Breast epithelium (tissue), 4 donors: Measurements from ENCODE around the gene PGP. TPM values are rescaled to one million over a fixed set of nuclear protein-coding genes. Genes with fewer than 3 reads are reported as not detected.
A peak's percentile ranks its signal among the peaks of the same experiment; 100 is the strongest.

Experiments
- DNase-seq, 2 donors: peaks; one replicate each; pipeline ENCODE4 v3.0.0-alpha.2; 2019; ENCODE audit warnings: low spot score in 2 of 2
- H3K27ac ChIP-seq, 2 donors: fragments of 200-600 bp; sonication (generic) in 1 of 2; one replicate each; pipeline ENCODE4 v1.5.1; 2016 to 2019; ENCODE audit warnings: mild to moderate bottlenecking in 1 of 2
- H3K27me3 ChIP-seq, 2 donors: fragments of 200-600 bp; sonication (generic) in 1 of 2; one replicate each; pipeline versions ENCODE4 v1.5.1 to v1.6.0; 2017 to 2019; ENCODE audit warnings: control low read depth in 1 of 2, mild to moderate bottlenecking in 1 of 2
- H3K36me3 ChIP-seq: fragments of 200-600 bp; one replicate; pipeline ENCODE4 v1.5.1; 2019
- H3K4me1 ChIP-seq, 2 donors: fragments of 200-600 bp; sonication (generic); one replicate each; pipeline ENCODE4 v1.5.1; 2016 to 2019; ENCODE audit warnings: control low read depth in 1 of 2
- H3K4me3 ChIP-seq, 3 donors: fragments of 200-600 bp; sonication (generic); 1 replicate in 2 of 3; 2 replicates in 1 of 3; pipeline ENCODE4 v1.5.1; 2016 to 2019; ENCODE audit warnings: mild to moderate bottlenecking in 3 of 3, moderate library complexity in 2 of 3
- H3K9me3 ChIP-seq, 2 donors: fragments of 200-600 bp; sonication (generic) in 1 of 2; one replicate each; pipeline ENCODE4 v1.5.1; 2016 to 2019; ENCODE audit warnings: control low read depth in 1 of 2
- POLR2A ChIP-seq: fragments of 450-650 bp; IDR thresholded peaks from one replicate; pipeline ENCODE4 v1.6.1; 2016; ENCODE audit warnings: antibody characterized with exemption, mild to moderate bottlenecking, moderate library complexity
- POLR2AphosphoS5 ChIP-seq, 3 donors: sonication (generic); formaldehyde crosslinking; IDR thresholded peaks; one replicate each; pipeline ENCODE4 v1.6.1; 2017; ENCODE audit warnings: antibody characterized with exemption in 3 of 3
- intact Hi-C: fragments of 100-400 bp; cut with DNase I; formaldehyde crosslinking; loops from one replicate; pipeline ENCODE4 v1.15.1; 2023; ENCODE audit warnings: low total_unique reads
- total RNA-seq, 3 donors: library from RNA; depleted of rRNA; stranded (reverse); fragments of >200 nt; gene quantifications; one replicate each; pipeline ENCODE4 v1.1.0, GENCODE V29; 2016
- TF ChIP-seq, protein P1 (sequence below), 3 donors: fragments of 450-650 bp; IDR thresholded peaks; one replicate each; pipeline ENCODE4 v1.5.1; 2016 to 2017; ENCODE audit warnings: antibody characterized with exemption in 3 of 3, mild to moderate bottlenecking in 3 of 3, moderate library complexity in 3 of 3

The PGP gene
- total RNA-seq, 3 donors from 2014 or later, result 9.1 to 14.7 (median 12.9) TPM

DNA sequence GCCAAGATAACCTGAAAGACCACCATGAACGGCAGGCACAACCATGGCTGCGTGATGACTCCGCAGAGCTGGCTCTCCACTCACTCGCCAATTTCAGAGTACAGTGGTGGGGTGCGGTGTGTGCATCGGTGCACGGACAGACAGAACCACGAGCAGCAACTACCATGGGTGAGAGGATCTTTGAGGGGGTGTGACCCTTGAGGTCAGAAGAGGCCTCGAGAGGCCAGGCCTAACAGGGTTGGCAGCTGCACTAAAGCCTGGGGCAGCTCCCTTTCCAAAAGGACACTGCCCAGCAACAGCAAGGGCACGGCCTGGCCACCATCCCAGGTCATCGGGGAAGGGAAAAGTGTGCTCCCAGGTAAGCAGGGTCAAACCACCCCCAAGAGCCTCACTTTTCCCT is 38.7 kb upstream of the PGP start:
- Histone ChIP-seq H3K36me3 (peaks cover 8% of the 10 kb centered on the region), H3K27me3 (no peaks in the 10 kb centered on the region), H3K4me1 (peaks cover 0 to 4% of the 10 kb centered on the region in 2 donors), H3K9me3 (no peaks in the 10 kb centered on the region), H3K4me3 (no peak overlapping the region), H3K27ac (no peak overlapping the region)
- no peak for DNase-seq
- TF ChIP-seq, protein P1, sequence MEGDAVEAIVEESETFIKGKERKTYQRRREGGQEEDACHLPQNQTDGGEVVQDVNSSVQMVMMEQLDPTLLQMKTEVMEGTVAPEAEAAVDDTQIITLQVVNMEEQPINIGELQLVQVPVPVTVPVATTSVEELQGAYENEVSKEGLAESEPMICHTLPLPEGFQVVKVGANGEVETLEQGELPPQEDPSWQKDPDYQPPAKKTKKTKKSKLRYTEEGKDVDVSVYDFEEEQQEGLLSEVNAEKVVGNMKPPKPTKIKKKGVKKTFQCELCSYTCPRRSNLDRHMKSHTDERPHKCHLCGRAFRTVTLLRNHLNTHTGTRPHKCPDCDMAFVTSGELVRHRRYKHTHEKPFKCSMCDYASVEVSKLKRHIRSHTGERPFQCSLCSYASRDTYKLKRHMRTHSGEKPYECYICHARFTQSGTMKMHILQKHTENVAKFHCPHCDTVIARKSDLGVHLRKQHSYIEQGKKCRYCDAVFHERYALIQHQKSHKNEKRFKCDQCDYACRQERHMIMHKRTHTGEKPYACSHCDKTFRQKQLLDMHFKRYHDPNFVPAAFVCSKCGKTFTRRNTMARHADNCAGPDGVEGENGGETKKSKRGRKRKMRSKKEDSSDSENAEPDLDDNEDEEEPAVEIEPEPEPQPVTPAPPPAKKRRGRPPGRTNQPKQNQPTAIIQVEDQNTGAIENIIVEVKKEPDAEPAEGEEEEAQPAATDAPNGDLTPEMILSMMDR (IDR thresholded peaks at IDR 0.05), result no peak
- TF ChIP-seq POLR2AphosphoS5 (IDR thresholded peaks at IDR 0.05) (no peak), POLR2A (no peak)
- intact Hi-C loops, result no loop called here

DNA sequence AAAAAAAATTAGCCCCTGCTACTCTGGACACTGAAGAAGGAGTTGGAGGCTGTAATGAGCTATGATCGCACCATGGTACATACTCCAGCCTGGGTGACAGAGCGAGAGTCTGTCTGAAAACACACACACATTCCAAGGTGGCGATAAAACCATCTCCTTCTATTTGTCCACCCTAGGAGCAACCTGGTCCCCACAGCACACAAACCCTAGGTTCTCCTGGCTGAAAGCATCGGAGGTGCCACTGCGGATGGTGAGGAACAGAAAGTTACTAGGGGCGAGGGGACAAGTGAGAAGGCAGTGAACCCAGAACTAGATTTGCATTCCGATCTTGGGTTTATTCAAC is 38.1 kb upstream of the PGP start:
- TF ChIP-seq, protein P1 (IDR thresholded peaks at IDR 0.05), result no peak
- no peak for TF ChIP-seq POLR2A
- TF ChIP-seq POLR2AphosphoS5 (IDR thresholded peaks at IDR 0.05), result no peak
- no peak overlapping the region for H3K27ac ChIP-seq
- peaks cover 8% of the 10 kb centered on the region for H3K36me3 ChIP-seq
- intact Hi-C loops, result no loop called here
- H3K4me1 ChIP-seq, result peaks cover 0 to 4% of the 10 kb centered on the region in 2 donors
- H3K4me3 ChIP-seq, result no peak overlapping the region
- no peak for DNase-seq
- H3K9me3 ChIP-seq, result no peaks in the 10 kb centered on the region
- H3K27me3 ChIP-seq, result no peaks in the 10 kb centered on the region

DNA sequence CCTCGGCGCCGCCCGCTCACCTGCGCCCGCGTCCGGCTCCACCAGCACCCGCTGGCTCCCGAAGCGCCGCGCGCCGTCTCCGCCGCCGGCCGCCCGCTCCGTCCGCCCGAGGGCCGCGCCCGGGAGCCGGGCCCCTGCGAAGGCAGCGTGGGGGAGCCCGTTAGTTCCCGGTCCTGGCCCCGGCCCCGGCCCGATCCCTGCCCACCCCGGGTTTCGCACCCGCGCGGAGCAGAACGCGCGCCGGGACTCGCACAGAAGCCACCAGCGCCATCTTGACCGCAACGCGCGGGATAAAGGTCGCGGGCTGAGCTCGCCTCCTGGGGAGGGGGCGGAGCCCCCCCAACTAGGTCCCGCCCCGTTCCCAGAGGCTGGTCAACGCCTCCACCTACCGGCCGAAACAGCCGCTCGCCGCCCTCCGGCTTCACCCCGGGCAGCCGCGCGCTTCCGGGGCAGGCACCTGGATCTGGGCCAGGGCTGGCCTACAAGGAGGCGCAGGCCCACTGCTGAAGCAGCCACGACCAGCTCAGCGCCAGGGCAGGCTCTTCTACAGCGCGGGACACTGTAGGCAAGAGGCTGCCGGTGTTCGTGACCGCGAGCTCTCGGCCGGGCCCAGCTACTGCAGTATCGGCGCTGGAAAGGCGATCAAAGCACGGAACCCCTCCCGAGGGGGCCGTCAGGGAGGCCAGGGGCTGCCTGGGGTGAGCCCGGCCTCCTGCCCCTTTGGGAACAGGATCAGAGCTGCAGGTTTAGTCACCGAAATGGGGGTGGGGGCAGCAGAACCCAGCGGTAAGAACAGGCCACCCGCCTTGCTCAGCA is 36.9 kb upstream of the PGP start, which contains the start of gene ECI1:
TSS of gene ECI1 (minus strand) at position 292 of the 816 bp plus-strand sequence. CDS start at position 271, 21 bp downstream.
- H3K4me1 ChIP-seq, result peaks cover 0 to 4% of the 10 kb centered on the region in 2 donors

DNA sequence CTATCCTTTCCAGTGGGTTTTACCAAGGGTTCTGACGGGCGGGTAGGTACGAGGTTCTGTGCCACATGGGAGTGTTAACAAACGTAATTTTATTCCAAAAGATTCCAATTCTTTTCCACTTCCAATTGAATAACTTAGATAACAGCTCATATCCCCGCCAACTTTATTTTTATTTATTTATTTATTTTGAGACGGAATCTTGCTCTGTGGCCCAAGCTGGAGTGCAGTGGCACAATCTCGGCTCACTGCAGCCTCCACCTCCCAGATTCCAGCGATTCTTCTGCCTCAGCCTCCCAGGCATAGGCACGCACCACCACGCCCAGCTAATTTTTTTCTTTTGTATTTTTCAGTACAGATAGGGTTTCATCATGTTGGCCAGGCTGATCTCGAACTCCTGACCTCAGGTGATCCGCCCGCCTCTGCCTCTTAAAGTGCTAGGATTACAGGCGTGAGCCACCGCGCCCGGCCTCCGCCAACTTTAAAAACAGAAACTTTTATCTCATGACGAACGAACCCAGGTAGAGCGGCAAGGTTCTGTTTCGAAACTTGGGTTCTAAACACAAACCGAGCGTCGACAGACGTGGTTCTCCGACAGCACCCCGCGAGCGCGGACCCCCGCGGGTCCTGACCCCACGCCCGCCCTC is 36.1 kb upstream of the PGP start:
- TF ChIP-seq POLR2AphosphoS5 (IDR thresholded peaks at IDR 0.05), result no peak
- TF ChIP-seq, protein P1 (IDR thresholded peaks at IDR 0.05), result no peak
- no peak for TF ChIP-seq POLR2A
- Histone ChIP-seq H3K4me3 (peak overlapping the region; percentile 65 to 88 (median 71)), H3K36me3 (no peaks in the 10 kb centered on the region), H3K9me3 (no peaks in the 10 kb centered on the region), H3K4me1 (peaks cover 0 to 4% of the 10 kb centered on the region in 2 donors), H3K27me3 (no peaks in the 10 kb centered on the region), H3K27ac (peak overlapping the region; percentile 85 to 94)
- intact Hi-C loops, result no loop called here
- DNase-seq, result no peak

More for the DNA sequence above, 36.9 kb upstream of the PGP start, which contains the start of gene ECI1:
- Histone ChIP-seq H3K27ac (peak within 1 kb of the TSS; percentile 85 to 94), H3K36me3 (peaks cover 1% of the 10 kb centered on the region), H3K4me3 (peak within 1 kb of the TSS; percentile 65 to 88 (median 71)), H3K9me3 (no peaks in the 10 kb centered on the region), H3K27me3 (no peaks in the 10 kb centered on the region)
- intact Hi-C loops, result no loop called here
- TF ChIP-seq POLR2A, result no peak
- TF ChIP-seq POLR2AphosphoS5 (IDR thresholded peaks at IDR 0.05), result peak; percentile 56 to 73 (median 59)
- TF ChIP-seq, protein P1 (IDR thresholded peaks at IDR 0.05), result peak; percentile 38 to 81 (median 60)
- DNase-seq, result peak; percentile 85 to 91
